Measurements from ENCODE around the gene PFN3. TPM values are rescaled to one million over a fixed set of nuclear protein-coding genes. Genes with fewer than 3 reads are reported as not detected.

The PFN3 gene
- total RNA-seq, 4 donors from 2014 or later = not detected

DNA sequence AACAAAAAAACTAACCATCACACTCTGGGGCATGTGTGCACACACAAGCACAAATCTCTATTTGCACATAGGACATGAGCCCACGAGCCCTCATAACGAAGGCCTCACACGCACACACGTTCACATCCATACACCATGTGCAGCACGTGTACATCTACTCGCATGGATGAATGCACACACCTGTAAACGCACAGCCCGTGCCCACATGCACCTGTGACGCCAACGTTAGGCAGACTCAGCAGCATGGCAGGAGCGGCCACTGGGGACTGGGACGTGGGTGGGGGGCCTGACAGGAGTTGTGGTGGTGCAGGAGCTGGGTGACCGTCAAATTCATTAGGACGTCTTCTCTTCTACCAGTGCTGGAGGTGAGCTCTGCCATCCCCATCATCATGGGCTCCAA is 13.1 kb downstream of the PFN3 start:
- Histone ChIP-seq H3K36me3 (no peaks in the 10 kb centered on the region), H3K27me3 (no peaks in the 10 kb centered on the region), H3K4me1 (no peaks in the 10 kb centered on the region), H3K27ac (no peak overlapping the region), H3K9me3 (no peaks in the 10 kb centered on the region), H3K4me3 (no peak overlapping the region)
- DNase-seq (no peak), ATAC-seq (no peak)
- intact Hi-C loops (cut with DNase I; ENCODE audit: low total_unique reads) = no loop called here
- TF ChIP-seq, protein P1, sequence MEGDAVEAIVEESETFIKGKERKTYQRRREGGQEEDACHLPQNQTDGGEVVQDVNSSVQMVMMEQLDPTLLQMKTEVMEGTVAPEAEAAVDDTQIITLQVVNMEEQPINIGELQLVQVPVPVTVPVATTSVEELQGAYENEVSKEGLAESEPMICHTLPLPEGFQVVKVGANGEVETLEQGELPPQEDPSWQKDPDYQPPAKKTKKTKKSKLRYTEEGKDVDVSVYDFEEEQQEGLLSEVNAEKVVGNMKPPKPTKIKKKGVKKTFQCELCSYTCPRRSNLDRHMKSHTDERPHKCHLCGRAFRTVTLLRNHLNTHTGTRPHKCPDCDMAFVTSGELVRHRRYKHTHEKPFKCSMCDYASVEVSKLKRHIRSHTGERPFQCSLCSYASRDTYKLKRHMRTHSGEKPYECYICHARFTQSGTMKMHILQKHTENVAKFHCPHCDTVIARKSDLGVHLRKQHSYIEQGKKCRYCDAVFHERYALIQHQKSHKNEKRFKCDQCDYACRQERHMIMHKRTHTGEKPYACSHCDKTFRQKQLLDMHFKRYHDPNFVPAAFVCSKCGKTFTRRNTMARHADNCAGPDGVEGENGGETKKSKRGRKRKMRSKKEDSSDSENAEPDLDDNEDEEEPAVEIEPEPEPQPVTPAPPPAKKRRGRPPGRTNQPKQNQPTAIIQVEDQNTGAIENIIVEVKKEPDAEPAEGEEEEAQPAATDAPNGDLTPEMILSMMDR (IDR thresholded peaks at IDR 0.05 in 4 of 5, conservative IDR thresholded peaks at IDR 0.05 in 1 of 5) = no peak
- TF ChIP-seq POLR2A (IDR thresholded peaks at IDR 0.05) = no peak
- in situ Hi-C loops (cut with MboI; ENCODE audit: low sequenced_read_pairs in 4 of 4) = loop anchor here in 2 of 4 donors (10.0 to 25.0 kb wide), 2 partner anchors 117 to 125 kb away; partner anchors contain the start of genes DOK3 (in 2 of the 2) and DDX41 (in 1 of the 2)

DNA sequence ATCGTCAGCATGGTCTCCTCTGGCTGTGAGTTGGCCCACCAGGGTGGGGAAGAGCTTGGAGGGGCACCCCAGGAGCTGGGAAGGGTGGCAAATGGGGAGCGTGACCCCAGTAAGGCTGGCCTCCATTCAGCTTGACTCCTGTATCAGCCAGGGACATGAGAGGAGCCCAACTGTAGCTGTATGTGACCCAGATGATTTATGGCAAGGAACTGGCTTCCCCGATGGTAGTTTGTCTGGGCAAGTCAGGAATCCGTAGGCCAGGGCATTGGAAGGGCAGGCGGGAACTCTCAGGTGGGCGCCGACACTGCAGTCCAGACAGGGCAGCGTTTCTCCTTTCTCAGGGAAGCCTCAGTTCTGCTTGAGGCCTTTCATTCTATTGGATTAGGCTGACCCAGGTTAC is 13.9 kb downstream of the PFN3 start:
- H3K27ac ChIP-seq = no peak overlapping the region
- ATAC-seq = no peak
- H3K9me3 ChIP-seq = no peaks in the 10 kb centered on the region
- TF ChIP-seq, protein P1 (IDR thresholded peaks at IDR 0.05 in 4 of 5, conservative IDR thresholded peaks at IDR 0.05 in 1 of 5) = no peak
- no peak for TF ChIP-seq POLR2A (IDR thresholded peaks at IDR 0.05)
- no peak for DNase-seq
- H3K36me3 ChIP-seq = no peaks in the 10 kb centered on the region
- no peaks in the 10 kb centered on the region for H3K27me3 ChIP-seq
- H3K4me1 ChIP-seq = peaks cover under 1 to 2% of the 10 kb centered on the region in 2 donors
- in situ Hi-C loops (cut with MboI; ENCODE audit: low sequenced_read_pairs in 4 of 4) = loop anchor here in 2 of 4 donors (10.0 to 25.0 kb wide), 2 partner anchors 118 to 126 kb away; partner anchors contain the start of genes DOK3 (in 2 of the 2) and DDX41 (in 1 of the 2)
- intact Hi-C loops (cut with DNase I; ENCODE audit: low total_unique reads) = no loop called here
- H3K4me3 ChIP-seq = no peak overlapping the region

DNA sequence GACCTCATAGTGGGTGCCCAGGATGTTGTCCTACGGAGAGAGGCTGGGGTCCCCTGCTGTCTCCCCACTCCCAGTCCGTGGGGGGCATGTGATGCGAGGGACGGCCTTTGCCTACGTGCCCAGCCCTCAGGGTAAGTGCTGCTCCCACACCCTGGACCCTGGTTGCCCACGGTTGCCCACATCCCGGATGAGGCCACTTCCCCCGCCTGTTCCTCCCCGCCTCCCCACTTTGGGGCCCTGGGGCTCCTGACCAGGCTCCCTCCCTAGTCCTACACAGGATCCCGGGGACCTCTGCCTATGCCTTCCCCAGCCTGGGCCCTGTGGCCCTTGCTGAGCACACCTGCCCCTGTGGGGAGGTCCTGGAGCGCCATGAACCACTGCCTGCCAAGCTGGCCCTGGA is 14.7 kb downstream of the PFN3 start:
- in situ Hi-C loops (cut with MboI; ENCODE audit: low sequenced_read_pairs in 4 of 4) = loop anchor here in 2 of 4 donors (10.0 to 25.0 kb wide), 2 partner anchors 119 to 127 kb away; partner anchors contain the start of genes DOK3 (in 2 of the 2) and DDX41 (in 1 of the 2)
- no peaks in the 10 kb centered on the region for H3K27me3 ChIP-seq

DNA sequence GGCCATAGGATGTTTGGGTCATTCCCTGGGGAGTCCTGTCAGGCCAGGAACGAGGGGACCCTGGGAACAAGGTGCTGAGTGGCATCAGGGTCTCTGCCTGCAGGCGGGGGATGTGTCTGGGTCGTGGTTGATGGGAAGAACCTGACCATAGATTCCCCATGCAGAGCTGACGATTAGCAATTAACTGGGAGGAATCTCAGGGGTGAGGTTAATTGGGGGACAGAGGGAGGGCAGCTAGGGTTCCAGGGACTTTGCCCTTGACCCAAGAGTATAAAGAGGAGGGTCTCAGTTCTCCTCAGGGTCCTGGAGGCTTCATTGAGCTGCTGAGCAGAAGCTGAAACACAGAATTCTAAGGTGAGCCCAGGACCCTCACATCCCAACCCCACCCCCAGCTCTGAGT is 16.3 kb downstream of the PFN3 start, which contains the start of gene SLC34A1:
TSS of gene SLC34A1 (plus strand) at position 301 of the 400 bp plus-strand sequence. CDS start 1,308 bp downstream, outside the sequence.
- in situ Hi-C loops (cut with MboI; ENCODE audit: low sequenced_read_pairs in 4 of 4) (loop anchor here in 2 of 4 donors (10.0 to 25.0 kb wide), 2 partner anchors 121 to 128 kb away; partner anchors contain the start of genes DOK3 (in 2 of the 2) and DDX41 (in 1 of the 2)), intact Hi-C loops (cut with DNase I; ENCODE audit: low total_unique reads) (no loop called here)
- no peaks in the 10 kb centered on the region for H3K9me3 ChIP-seq
- no peak for ATAC-seq
- TF ChIP-seq POLR2A (IDR thresholded peaks at IDR 0.05) = no peak
- TF ChIP-seq, protein P1 (IDR thresholded peaks at IDR 0.05 in 4 of 5, conservative IDR thresholded peaks at IDR 0.05 in 1 of 5) = no peak
- peaks cover 4 to 10% of the 10 kb centered on the region in 2 donors for H3K4me1 ChIP-seq
- H3K4me3 ChIP-seq = no peak within 1 kb of the TSS
- no peaks in the 10 kb centered on the region for H3K36me3 ChIP-seq
- DNase-seq = no peak
- no peaks in the 10 kb centered on the region for H3K27me3 ChIP-seq
- H3K27ac ChIP-seq = no peak within 1 kb of the TSS

More for the DNA sequence above, 14.7 kb downstream of the PFN3 start:
- no peak for ATAC-seq
- no peaks in the 10 kb centered on the region for H3K36me3 ChIP-seq
- H3K4me1 ChIP-seq = peaks cover 4 to 9% of the 10 kb centered on the region in 2 donors
- no peak for TF ChIP-seq POLR2A (IDR thresholded peaks at IDR 0.05)
- TF ChIP-seq, protein P1 (IDR thresholded peaks at IDR 0.05 in 4 of 5, conservative IDR thresholded peaks at IDR 0.05 in 1 of 5) = no peak
- intact Hi-C loops (cut with DNase I; ENCODE audit: low total_unique reads) = no loop called here
- DNase-seq = no peak
- no peaks in the 10 kb centered on the region for H3K9me3 ChIP-seq
- H3K4me3 ChIP-seq = no peak overlapping the region
- H3K27ac ChIP-seq = no peak overlapping the region
